Parathyroid adenoma (tissue), 2 donors: Measurements from ENCODE around the gene CYP3A5.

ENCODE experiments used
- H2AFZ ChIP-seq: fragments of 300-600 bp; sonication (generic); one replicate; pipeline ENCODE4 v1.7.0; 2017; ENCODE audit warnings: antibody characterized with exemption, mild to moderate bottlenecking
- H3K27ac ChIP-seq: fragments of 300-600 bp; sonication (generic); one replicate; pipeline ENCODE4 v1.7.0; 2017
- H3K27me3 ChIP-seq: fragments of 300-600 bp; sonication (generic); one replicate; pipeline ENCODE4 v1.7.0; 2017; ENCODE audit warnings: low read length; ENCODE audit not compliant: control insufficient read depth, insufficient read depth
- H3K36me3 ChIP-seq: fragments of 300-600 bp; sonication (generic); one replicate; pipeline ENCODE4 v1.7.0; 2017; ENCODE audit warnings: low read length; ENCODE audit not compliant: control insufficient read depth, insufficient read depth
- H3K4me1 ChIP-seq: fragments of 300-600 bp; sonication (generic); one replicate; pipeline ENCODE4 v1.7.0; 2017; ENCODE audit warnings: control low read depth
- H3K4me2 ChIP-seq: fragments of 300-600 bp; sonication (generic); one replicate; pipeline ENCODE4 v1.7.0; 2017; ENCODE audit warnings: low read length
- H3K4me3 ChIP-seq: fragments of 300-600 bp; sonication (generic); one replicate; pipeline ENCODE4 v1.7.0; 2017; ENCODE audit warnings: low read depth, low read length
- H3K79me2 ChIP-seq: fragments of 300-600 bp; sonication (generic); one replicate; pipeline ENCODE4 v1.7.0; 2017; ENCODE audit warnings: control low read depth
- H3K9ac ChIP-seq: fragments of 300-600 bp; sonication (generic); one replicate; pipeline ENCODE4 v1.7.0; 2017; ENCODE audit warnings: mild to moderate bottlenecking
- H3K9me3 ChIP-seq: fragments of 300-600 bp; sonication (generic); one replicate; pipeline ENCODE4 v1.7.0; 2017; ENCODE audit warnings: low read length; ENCODE audit not compliant: control insufficient read depth
- CTCF ChIP-seq: fragments of 300-600 bp; sonication (generic); IDR thresholded peaks from one replicate; pipeline ENCODE4 v1.7.0; 2017; ENCODE audit warnings: antibody characterized with exemption, mild to moderate bottlenecking
- donor health status: primary hyperparathyroidism.

CYP3A5 gene

GRCh38 chr7:99617192-99617781 is 62.5 kb downstream of the CYP3A5 start:
- Histone ChIP-seq H3K36me3 (no peaks in the 10 kb centered on the region), H3K4me2 (peak overlapping the region; percentile 95), H3K27me3 (no peaks in the 10 kb centered on the region), H3K4me1 (peaks cover 6% of the 10 kb centered on the region), H3K4me3 (peak overlapping the region; percentile 95), H3K9me3 (no peaks in the 10 kb centered on the region), H2AFZ (peak overlapping the region; percentile 97), H3K79me2 (peaks cover 10% of the 10 kb centered on the region), H3K27ac (peak overlapping the region; percentile 82), H3K9ac (peak overlapping the region; percentile 93)
- no peak for TF ChIP-seq CTCF

DNA sequence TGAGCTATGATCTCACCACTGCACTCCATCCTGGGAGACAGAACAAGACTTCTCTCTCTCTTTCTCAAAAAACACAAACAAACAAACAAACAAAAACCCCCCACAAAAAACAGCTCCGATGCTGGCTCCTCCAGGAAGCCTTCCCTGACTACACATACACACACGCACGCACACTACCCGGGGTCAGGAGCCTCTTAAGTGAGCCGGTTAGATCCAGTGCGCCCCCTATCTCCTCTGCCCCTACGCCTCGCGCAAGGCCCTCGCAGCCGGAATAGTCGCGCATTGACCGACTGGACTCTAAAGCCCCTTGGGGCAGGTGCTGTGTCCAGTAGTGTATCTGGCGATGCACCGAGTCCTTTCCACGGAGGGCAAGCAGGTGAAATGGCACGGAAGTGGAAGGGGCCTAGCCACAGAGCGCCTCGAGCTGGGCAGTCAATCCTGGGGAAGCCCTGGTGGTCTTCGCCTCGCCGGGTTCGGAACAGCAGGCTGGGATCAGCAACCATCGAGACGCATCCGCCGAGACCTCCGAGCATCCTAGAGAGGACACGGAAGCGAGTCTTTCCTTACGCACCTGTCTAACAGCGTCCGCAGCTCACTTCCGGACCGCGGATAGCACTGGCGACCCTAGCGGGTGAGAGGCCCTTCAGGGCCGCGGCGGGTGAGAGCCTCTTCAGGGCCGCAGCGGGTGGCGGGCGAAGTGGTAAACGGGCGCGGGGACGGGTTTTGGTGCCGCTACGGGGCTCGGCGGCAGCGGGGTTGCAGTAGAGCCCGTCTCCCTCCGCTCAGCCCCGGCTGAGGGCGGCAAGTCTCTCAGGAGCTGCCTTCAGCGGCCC is 63.2 kb downstream of the CYP3A5 start, which contains the start of gene ZSCAN25:
ZSCAN25 (plus strand) TSS at position 588 of the 833 bp plus-strand sequence. CDS start 2,661 bp downstream, outside the sequence.
- peak within 1 kb of the TSS; percentile 93 for H3K9ac ChIP-seq
- peak within 1 kb of the TSS; percentile 95 for H3K4me2 ChIP-seq
- no peaks in the 10 kb centered on the region for H3K27me3 ChIP-seq
- peak within 1 kb of the TSS; percentile 97 for H2AFZ ChIP-seq
- peak within 1 kb of the TSS; percentile 82 for H3K27ac ChIP-seq
- H3K4me3 ChIP-seq, result peak within 1 kb of the TSS; percentile 95
- H3K36me3 ChIP-seq, result no peaks in the 10 kb centered on the region
- peaks cover 10% of the 10 kb centered on the region for H3K79me2 ChIP-seq
- peaks cover 6% of the 10 kb centered on the region for H3K4me1 ChIP-seq
- no peaks in the 10 kb centered on the region for H3K9me3 ChIP-seq
- peak; percentile 39 for TF ChIP-seq CTCF

- Histone ChIP-seq H3K27ac (peak overlapping the region; percentile 82), H3K36me3 (no peaks in the 10 kb centered on the region), H3K4me1 (peaks cover 6% of the 10 kb centered on the region), H3K27me3 (no peaks in the 10 kb centered on the region), H3K9ac (no peak overlapping the region), H3K4me2 (peak overlapping the region; percentile 95), H3K9me3 (no peaks in the 10 kb centered on the region), H3K4me3 (peak overlapping the region; percentile 95), H3K79me2 (peaks cover 10% of the 10 kb centered on the region), H2AFZ (peak overlapping the region; percentile 97)
- TF ChIP-seq CTCF, result no peak
Observed at GRCh38 chr7:99615989-99616358, 63.8 kb downstream of the CYP3A5 start.

DNA sequence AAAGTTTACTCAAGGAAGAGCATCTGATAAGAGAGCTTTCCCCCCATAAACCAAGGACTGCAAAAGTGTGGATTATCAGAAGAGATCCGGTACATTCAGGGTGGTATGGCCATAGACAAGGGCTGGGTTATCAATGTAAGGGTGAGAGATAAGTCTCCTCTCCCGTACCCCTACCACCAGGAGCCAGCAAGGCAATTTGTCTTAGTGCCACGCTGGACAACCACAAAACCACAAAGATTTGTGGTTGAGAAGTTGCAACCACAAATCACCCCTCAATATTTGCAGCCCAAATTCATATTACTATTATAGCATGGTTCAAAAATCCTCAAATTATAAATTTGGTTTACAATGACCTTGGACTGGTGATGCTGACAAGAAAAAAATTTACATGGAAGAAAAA is 65.3 kb downstream of the CYP3A5 start:
- no peak for TF ChIP-seq CTCF
- Histone ChIP-seq H2AFZ (no peak overlapping the region), H3K27ac (no peak overlapping the region)

More for the DNA sequence above, 65.3 kb downstream of the CYP3A5 start:
- H3K9ac ChIP-seq, result no peak overlapping the region
- no peak overlapping the region for H3K4me2 ChIP-seq
- H3K4me3 ChIP-seq, result no peak overlapping the region
- peaks cover 6% of the 10 kb centered on the region for H3K4me1 ChIP-seq
- peaks cover 8% of the 10 kb centered on the region for H3K79me2 ChIP-seq
- H3K27me3 ChIP-seq, result no peaks in the 10 kb centered on the region
- H3K36me3 ChIP-seq, result no peaks in the 10 kb centered on the region
- H3K9me3 ChIP-seq, result no peaks in the 10 kb centered on the region
